ENCODE results near the gene ENG. TPM values are rescaled to one million over a fixed set of nuclear protein-coding genes. Genes with fewer than 3 reads are reported as not detected.
"Not testable (repeated sequence)": the region's sequence is repeated elsewhere in the genome, so short reads cannot be mapped to it uniquely, and the experiment has no call there.

The ENG gene
- total and polyA plus RNA-seq, 2 experiments from 2014 or later = 1.4 to 2.6 TPM

DNA sequence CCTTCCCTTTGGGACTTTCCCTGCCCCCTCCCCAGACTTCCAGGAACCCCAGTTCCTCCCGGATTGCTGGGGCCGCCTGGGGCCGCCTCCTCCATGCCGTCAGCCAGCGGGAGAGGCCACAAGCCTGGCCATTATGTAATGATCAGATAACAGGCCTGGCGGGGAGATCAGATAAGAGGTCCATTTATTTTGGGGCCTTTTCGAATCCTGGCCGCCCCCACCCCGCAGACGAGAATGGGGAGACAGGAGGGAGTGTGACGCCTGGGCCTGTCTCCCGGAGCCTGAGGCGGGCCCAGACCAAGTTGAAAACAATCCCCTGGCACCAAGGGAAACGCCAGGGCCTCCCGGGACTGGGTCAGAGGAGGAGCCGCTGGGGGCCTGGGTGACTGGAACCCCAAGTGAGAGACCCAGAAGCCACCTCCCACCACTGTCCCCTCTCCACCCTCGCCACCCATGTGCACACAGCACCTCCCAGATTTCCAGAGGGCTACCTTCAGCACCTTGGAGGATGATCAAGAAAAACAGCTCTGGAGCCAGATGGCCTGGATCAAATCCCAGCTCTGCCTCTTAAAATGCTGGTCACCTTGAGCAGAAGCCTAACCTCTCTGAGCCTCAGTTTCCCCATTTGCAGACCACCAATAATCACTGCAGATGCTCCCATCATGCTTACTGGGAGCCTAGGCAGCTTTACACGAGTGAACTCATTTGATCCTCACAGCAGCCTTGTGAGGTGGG, 7.8 kb downstream of the ENG start:
- Mint-ChIP-seq H3K4me3 (no peak overlapping the region), H3K27me3 (ENCODE audit: insufficient read depth, low read depth, poor library complexity) (peaks cover 12% of the 10 kb centered on the region), H3K4me1 (peaks cover 8% of the 10 kb centered on the region), H3K9me3 (peaks cover 27% of the 10 kb centered on the region), H3K36me3 (ENCODE audit: low read depth) (peaks cover 8% of the 10 kb centered on the region), H3K27ac (no peak overlapping the region)
- H3K4me1 ChIP-seq (ENCODE audit: insufficient read depth) = no peaks in the 10 kb centered on the region; the same call in 1 of the 2 replicates
- no peak; the same call in 2 of the 3 replicates for ATAC-seq
- TF ChIP-seq EZH2 (IDR thresholded peaks at IDR 0.05; ENCODE audit: low read depth, unreplicated experiment) = no peak
- TF ChIP-seq ZNF331 (CRISPR knock-in tag; IDR thresholded peaks at IDR 0.05; ENCODE audit: low read depth) = no peak
- no peak for TF ChIP-seq CREB1 (CRISPR knock-in tag; IDR thresholded peaks at IDR 0.05; ENCODE audit: low read depth)
- TF ChIP-seq REST (IDR thresholded peaks at IDR 0.05; ENCODE audit: unreplicated experiment) = no peak
- TF ChIP-seq ZNF462 (CRISPR knock-in tag; IDR thresholded peaks at IDR 0.05) = no peak
- H3K9me2 ChIP-seq (ENCODE audit: insufficient read depth) = no peaks in the 10 kb centered on the region
- no peaks in the 10 kb centered on the region for H3K79me2 ChIP-seq (replicated peaks; ENCODE audit: insufficient read depth)
- no peaks in the 10 kb centered on the region for H4K20me1 ChIP-seq (replicated peaks; ENCODE audit: insufficient read depth)
- H3K36me3 ChIP-seq (ENCODE audit: insufficient read depth) = no peaks in the 10 kb centered on the region
- no peak overlapping the region for H2AFZ ChIP-seq
- no peaks in the 10 kb centered on the region for H3F3A ChIP-seq (replicated peaks; ENCODE audit: low read depth)
- no peaks in the 10 kb centered on the region for H3K27me3 ChIP-seq (ENCODE audit: insufficient read depth)
- no peak overlapping the region for H3K4me2 ChIP-seq
- no peak overlapping the region for H3K27ac ChIP-seq (ENCODE audit: low read depth)
- no peak for DNase-seq (ENCODE audit: low spot score)
- H3K4me3 ChIP-seq = no peak overlapping the region

DNA sequence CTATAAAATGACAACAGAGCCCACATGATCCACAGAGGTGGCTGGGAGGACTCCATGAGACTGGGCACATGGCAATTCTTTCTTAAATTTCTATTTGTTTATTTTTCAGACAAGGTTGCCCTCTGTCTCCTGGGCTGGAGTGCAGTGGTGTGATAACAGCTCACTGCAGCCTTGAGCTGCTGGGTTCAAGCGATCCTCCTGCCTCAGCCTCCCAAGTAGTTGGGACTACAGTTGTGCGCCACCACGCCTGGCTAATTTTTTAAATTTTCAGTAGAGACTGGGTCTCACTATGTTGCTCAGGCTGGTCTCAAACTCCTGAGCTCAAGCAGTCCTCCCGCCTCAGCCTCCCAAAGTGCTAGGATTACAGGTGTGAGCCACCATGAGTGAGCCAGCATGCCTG, 8.8 kb downstream of the ENG start:
- not testable (repeated sequence) for H3K36me3 Mint-ChIP-seq (ENCODE audit: low read depth); H3K27ac Mint-ChIP-seq; H3K79me2 ChIP-seq (replicated peaks; ENCODE audit: insufficient read depth); H4K20me1 ChIP-seq (replicated peaks; ENCODE audit: insufficient read depth); H3K4me3 ChIP-seq; H3K4me3 Mint-ChIP-seq; H3K4me2 ChIP-seq; H3K4me1 Mint-ChIP-seq; H3F3A ChIP-seq (replicated peaks; ENCODE audit: low read depth); H3K9me2 ChIP-seq (ENCODE audit: insufficient read depth); H3K4me1 ChIP-seq (ENCODE audit: insufficient read depth); H3K27me3 ChIP-seq (ENCODE audit: insufficient read depth); ATAC-seq; DNase-seq (ENCODE audit: low spot score); H3K36me3 ChIP-seq (ENCODE audit: insufficient read depth)
- H3K9me3 Mint-ChIP-seq = peaks cover 26% of the 10 kb centered on the region
- Histone ChIP-seq H3K27ac (ENCODE audit: low read depth) (peak overlapping the region; percentile 87), H2AFZ (peak overlapping the region; percentile 88)
- peaks cover 12% of the 10 kb centered on the region for H3K27me3 Mint-ChIP-seq (ENCODE audit: insufficient read depth, low read depth, poor library complexity)

Data from GM23338 (cell line).